WTC11 (cell line): ENCODE results near the gene DTNB.

Experiments
- ELF4 ChIP-seq: sonication (generic); formaldehyde crosslinking; IDR thresholded peaks from 2 replicates; pipeline ENCODE4 v1.8.1; 2022; ENCODE audit warnings: low read depth, mild to moderate bottlenecking, moderate library complexity, missing genetic modification reagents
- NFYB ChIP-seq: sonication (generic); formaldehyde crosslinking; conservative IDR thresholded peaks from 2 replicates; pipeline ENCODE4 v1.8.0; 2022; ENCODE audit warnings: low read depth, missing genetic modification reagents
- TP53 ChIP-seq: sonication (generic); formaldehyde crosslinking; IDR thresholded peaks from 2 replicates; pipeline ENCODE4 v1.8.1; 2023; ENCODE audit warnings: mild to moderate bottlenecking, missing genetic modification reagents
- ZNF138 ChIP-seq: sonication (generic); formaldehyde crosslinking; conservative IDR thresholded peaks from 2 replicates; pipeline ENCODE4 v1.8.1; 2022; ENCODE audit warnings: mild to moderate bottlenecking, moderate library complexity, missing genetic modification reagents
- TF ChIP-seq, protein P1 (sequence below): fragments of 200-600 bp; IDR thresholded peaks from 2 replicates; pipeline ENCODE4 v1.8.0; 2022; ENCODE audit warnings: antibody characterized with exemption
- TF ChIP-seq, protein P2 (sequence below): sonication (generic); formaldehyde crosslinking; IDR thresholded peaks from 2 replicates; pipeline ENCODE4 v1.8.1; 2023; ENCODE audit warnings: mild to moderate bottlenecking, missing genetic modification reagents, moderate library complexity

DNA sequence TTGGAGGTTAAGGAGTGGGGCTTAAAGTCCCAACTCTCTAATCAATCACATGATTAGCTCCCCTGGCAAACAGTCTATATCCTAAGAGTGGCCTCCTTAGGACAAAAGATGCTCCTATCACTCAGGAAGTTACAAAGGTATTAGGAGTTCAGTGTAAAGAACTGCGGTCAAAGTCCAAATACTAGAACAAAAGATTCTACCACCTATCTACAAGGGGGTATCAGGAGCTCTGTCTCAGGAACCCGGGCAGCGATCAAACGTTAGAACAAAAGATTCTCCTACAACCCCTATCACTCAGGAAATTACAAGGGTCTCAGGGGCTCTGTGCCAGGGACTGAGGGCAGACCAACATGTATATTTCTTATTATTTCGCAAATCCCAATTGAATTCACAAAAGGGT, 58.0 kb downstream of the DTNB start:
- TF ChIP-seq ELF4 (no peak), TP53 (CRISPR knock-in tag) (no peak), ZNF138 (no peak), NFYB (CRISPR knock-in tag) (no peak)
- TF ChIP-seq, protein P1, sequence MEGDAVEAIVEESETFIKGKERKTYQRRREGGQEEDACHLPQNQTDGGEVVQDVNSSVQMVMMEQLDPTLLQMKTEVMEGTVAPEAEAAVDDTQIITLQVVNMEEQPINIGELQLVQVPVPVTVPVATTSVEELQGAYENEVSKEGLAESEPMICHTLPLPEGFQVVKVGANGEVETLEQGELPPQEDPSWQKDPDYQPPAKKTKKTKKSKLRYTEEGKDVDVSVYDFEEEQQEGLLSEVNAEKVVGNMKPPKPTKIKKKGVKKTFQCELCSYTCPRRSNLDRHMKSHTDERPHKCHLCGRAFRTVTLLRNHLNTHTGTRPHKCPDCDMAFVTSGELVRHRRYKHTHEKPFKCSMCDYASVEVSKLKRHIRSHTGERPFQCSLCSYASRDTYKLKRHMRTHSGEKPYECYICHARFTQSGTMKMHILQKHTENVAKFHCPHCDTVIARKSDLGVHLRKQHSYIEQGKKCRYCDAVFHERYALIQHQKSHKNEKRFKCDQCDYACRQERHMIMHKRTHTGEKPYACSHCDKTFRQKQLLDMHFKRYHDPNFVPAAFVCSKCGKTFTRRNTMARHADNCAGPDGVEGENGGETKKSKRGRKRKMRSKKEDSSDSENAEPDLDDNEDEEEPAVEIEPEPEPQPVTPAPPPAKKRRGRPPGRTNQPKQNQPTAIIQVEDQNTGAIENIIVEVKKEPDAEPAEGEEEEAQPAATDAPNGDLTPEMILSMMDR: no peak
- TF ChIP-seq, protein P2, sequence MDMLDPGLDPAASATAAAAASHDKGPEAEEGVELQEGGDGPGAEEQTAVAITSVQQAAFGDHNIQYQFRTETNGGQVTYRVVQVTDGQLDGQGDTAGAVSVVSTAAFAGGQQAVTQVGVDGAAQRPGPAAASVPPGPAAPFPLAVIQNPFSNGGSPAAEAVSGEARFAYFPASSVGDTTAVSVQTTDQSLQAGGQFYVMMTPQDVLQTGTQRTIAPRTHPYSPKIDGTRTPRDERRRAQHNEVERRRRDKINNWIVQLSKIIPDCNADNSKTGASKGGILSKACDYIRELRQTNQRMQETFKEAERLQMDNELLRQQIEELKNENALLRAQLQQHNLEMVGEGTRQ (CRISPR knock-in tag): no peak
